ENCODE measurements around the gene NANOGP8. TPM values are rescaled to one million over a fixed set of nuclear protein-coding genes. Genes with fewer than 3 reads are reported as not detected.

Gene NANOGP8
- total RNA-seq, 2 experiments from 2014 or later, result not detected

- Mint-ChIP-seq H3K27ac (no peak overlapping the region), H3K4me3 (no peak overlapping the region), H3K4me1 (ENCODE audit: low read depth) (no peaks in the 10 kb centered on the region), H3K36me3 (ENCODE audit: low read depth) (no peaks in the 10 kb centered on the region), H3K9me3 (no peaks in the 10 kb centered on the region), H3K27me3 (ENCODE audit: low read depth) (peaks cover 3% of the 10 kb centered on the region)
- no peak for DNase-seq
- CTCF ChIA-PET, result interaction anchor here (0.6 to 0.7 kb wide), 2 partner anchors 13 to 250 kb away, joined by 3 to 4 read pairs; no protein-coding TSS in a partner anchor
- intact Hi-C loops (cut with micrococcal nuclease), result no loop called here
Observed at GRCh38 chr15:35064576-35065190, 20.4 kb downstream of the NANOGP8 start.

- H3K4me3 Mint-ChIP-seq, result no peak overlapping the region
- no peak overlapping the region for H3K27ac Mint-ChIP-seq
- intact Hi-C loops (cut with micrococcal nuclease), result no loop called here
- peaks cover 3% of the 10 kb centered on the region for H3K27me3 Mint-ChIP-seq (ENCODE audit: low read depth)
- DNase-seq, result no peak
- no peaks in the 10 kb centered on the region for H3K36me3 Mint-ChIP-seq (ENCODE audit: low read depth)
- CTCF ChIA-PET, result no interaction called here
- H3K9me3 Mint-ChIP-seq, result no peaks in the 10 kb centered on the region
- no peaks in the 10 kb centered on the region for H3K4me1 Mint-ChIP-seq (ENCODE audit: low read depth)
Observed at GRCh38 chr15:35062738-35063099, 22.4 kb downstream of the NANOGP8 start.

- intact Hi-C loops (cut with micrococcal nuclease), result no loop called here
- Mint-ChIP-seq H3K27ac (no peak overlapping the region), H3K9me3 (no peaks in the 10 kb centered on the region), H3K4me1 (ENCODE audit: low read depth) (no peaks in the 10 kb centered on the region), H3K27me3 (ENCODE audit: low read depth) (peaks cover 3% of the 10 kb centered on the region), H3K36me3 (ENCODE audit: low read depth) (no peaks in the 10 kb centered on the region), H3K4me3 (no peak overlapping the region)
- DNase-seq, result no peak
- CTCF ChIA-PET, result no interaction called here
Observed at GRCh38 chr15:35061825-35062737, 23.0 kb downstream of the NANOGP8 start.

GRCh38 chr15:35061161-35061824 is 23.8 kb downstream of the NANOGP8 start:
- no peak overlapping the region for H3K27ac Mint-ChIP-seq
- no peak overlapping the region for H3K4me3 Mint-ChIP-seq
- no peak for DNase-seq
- H3K36me3 Mint-ChIP-seq (ENCODE audit: low read depth), result no peaks in the 10 kb centered on the region
- no peaks in the 10 kb centered on the region for H3K9me3 Mint-ChIP-seq
- peaks cover 3% of the 10 kb centered on the region for H3K27me3 Mint-ChIP-seq (ENCODE audit: low read depth)
- H3K4me1 Mint-ChIP-seq (ENCODE audit: low read depth), result no peaks in the 10 kb centered on the region
- CTCF ChIA-PET, result no interaction called here
- intact Hi-C loops (cut with micrococcal nuclease), result no loop called here

- no peak for DNase-seq
- H3K36me3 Mint-ChIP-seq (ENCODE audit: low read depth), result no peaks in the 10 kb centered on the region
- H3K4me3 Mint-ChIP-seq, result no peak overlapping the region
- H3K27me3 Mint-ChIP-seq (ENCODE audit: low read depth), result no peaks in the 10 kb centered on the region
- intact Hi-C loops (cut with micrococcal nuclease), result no loop called here
- H3K27ac Mint-ChIP-seq, result no peak overlapping the region
- CTCF ChIA-PET, result no interaction called here
- no peaks in the 10 kb centered on the region for H3K9me3 Mint-ChIP-seq
- H3K4me1 Mint-ChIP-seq (ENCODE audit: low read depth), result no peaks in the 10 kb centered on the region
Observed at GRCh38 chr15:35060591-35060990, 24.5 kb downstream of the NANOGP8 start.

GRCh38 chr15:35058534-35059054 is 26.5 kb downstream of the NANOGP8 start:
- Mint-ChIP-seq H3K9me3 (no peaks in the 10 kb centered on the region), H3K27ac (no peak overlapping the region), H3K27me3 (ENCODE audit: low read depth) (no peaks in the 10 kb centered on the region), H3K36me3 (ENCODE audit: low read depth) (no peaks in the 10 kb centered on the region), H3K4me1 (ENCODE audit: low read depth) (no peaks in the 10 kb centered on the region), H3K4me3 (no peak overlapping the region)
- intact Hi-C loops (cut with micrococcal nuclease), result no loop called here
- CTCF ChIA-PET, result no interaction called here
- no peak for DNase-seq

GRCh38 chr15:35055416-35056105 is 29.5 kb downstream of the NANOGP8 start:
- Mint-ChIP-seq H3K27me3 (ENCODE audit: low read depth) (no peaks in the 10 kb centered on the region), H3K4me3 (no peak overlapping the region), H3K4me1 (ENCODE audit: low read depth) (no peaks in the 10 kb centered on the region), H3K36me3 (ENCODE audit: low read depth) (no peaks in the 10 kb centered on the region), H3K27ac (no peak overlapping the region), H3K9me3 (no peaks in the 10 kb centered on the region)
- CTCF ChIA-PET, result interaction anchor here (0.6 kb wide), 1 partner anchor 166 kb away, joined by 3 read pairs; no protein-coding TSS in a partner anchor
- no peak for DNase-seq
- intact Hi-C loops (cut with micrococcal nuclease), result no loop called here

- intact Hi-C loops (cut with micrococcal nuclease), result no loop called here
- Mint-ChIP-seq H3K4me1 (ENCODE audit: low read depth) (no peaks in the 10 kb centered on the region), H3K4me3 (no peak overlapping the region), H3K27ac (no peak overlapping the region), H3K36me3 (ENCODE audit: low read depth) (no peaks in the 10 kb centered on the region), H3K27me3 (ENCODE audit: low read depth) (no peaks in the 10 kb centered on the region), H3K9me3 (no peaks in the 10 kb centered on the region)
- CTCF ChIA-PET, result no interaction called here
- no peak for DNase-seq
Observed at GRCh38 chr15:35054380-35054779, 30.7 kb downstream of the NANOGP8 start.

GRCh38 chr15:35047996-35048395 is 37.1 kb downstream of the NANOGP8 start:
- no peaks in the 10 kb centered on the region for H3K9me3 Mint-ChIP-seq
- H3K27ac Mint-ChIP-seq, result no peak overlapping the region
- peaks cover 5% of the 10 kb centered on the region for H3K4me1 Mint-ChIP-seq (ENCODE audit: low read depth)
- H3K36me3 Mint-ChIP-seq (ENCODE audit: low read depth), result no peaks in the 10 kb centered on the region
- CTCF ChIA-PET, result no interaction called here
- H3K27me3 Mint-ChIP-seq (ENCODE audit: low read depth), result no peaks in the 10 kb centered on the region
- intact Hi-C loops (cut with micrococcal nuclease), result no loop called here
- H3K4me3 Mint-ChIP-seq, result no peak overlapping the region
- no peak for DNase-seq

GRCh38 chr15:35047528-35047927 is 37.6 kb downstream of the NANOGP8 start:
- H3K27ac Mint-ChIP-seq, result no peak overlapping the region
- peaks cover 5% of the 10 kb centered on the region for H3K4me1 Mint-ChIP-seq (ENCODE audit: low read depth)
- no peaks in the 10 kb centered on the region for H3K9me3 Mint-ChIP-seq
- no peak for DNase-seq
- H3K4me3 Mint-ChIP-seq, result no peak overlapping the region
- H3K36me3 Mint-ChIP-seq (ENCODE audit: low read depth), result no peaks in the 10 kb centered on the region
- intact Hi-C loops (cut with micrococcal nuclease), result no loop called here
- CTCF ChIA-PET, result no interaction called here
- no peaks in the 10 kb centered on the region for H3K27me3 Mint-ChIP-seq (ENCODE audit: low read depth)

GRCh38 chr15:35043373-35044095 is 41.6 kb downstream of the NANOGP8 start:
- Mint-ChIP-seq H3K9me3 (no peaks in the 10 kb centered on the region), H3K27ac (peak overlapping the region; percentile 57), H3K27me3 (ENCODE audit: low read depth) (no peaks in the 10 kb centered on the region), H3K4me1 (ENCODE audit: low read depth) (peaks cover 5% of the 10 kb centered on the region), H3K36me3 (ENCODE audit: low read depth) (no peaks in the 10 kb centered on the region), H3K4me3 (no peak overlapping the region)
- intact Hi-C loops (cut with micrococcal nuclease), result no loop called here
- CTCF ChIA-PET, result no interaction called here
- no peak for DNase-seq
